Tibial artery (tissue), 4 donors: ENCODE results near the gene CYP26C1.

ENCODE experiments used
- DNase-seq, 2 donors: peaks; one replicate each; pipeline ENCODE4 v3.0.0-alpha.2; 2019
- H3K27ac ChIP-seq, 2 donors: fragments of 200-600 bp; sonication (generic) in 1 of 2; 1 replicate in 1 of 2; 2 replicates in 1 of 2; pipeline ENCODE4 v1.5.1; 2018 to 2019; ENCODE audit warnings: mild to moderate bottlenecking in 1 of 2
- H3K27me3 ChIP-seq, 2 donors: fragments of 200-600 bp; sonication (generic) in 1 of 2; one replicate each; pipeline versions ENCODE4 v1.5.1 to v1.6.0; 2016 to 2019
- H3K36me3 ChIP-seq, 3 donors: fragments of 200-600 bp; sonication (generic) in 2 of 3; one replicate each; pipeline ENCODE4 v1.5.1; 2016 to 2019; ENCODE audit warnings: mild to moderate bottlenecking in 2 of 3
- H3K4me1 ChIP-seq, 4 donors: fragments of 200-600 bp; sonication (generic) in 2 of 4; 1 replicate in 3 of 4; 2 replicates in 1 of 4; pipeline ENCODE4 v1.5.1; 2016 to 2019
- H3K4me3 ChIP-seq, 2 donors: fragments of 200-600 bp; sonication (generic) in 1 of 2; 1 replicate in 1 of 2; 2 replicates in 1 of 2; pipeline ENCODE4 v1.5.1; 2018 to 2019; ENCODE audit warnings: mild to moderate bottlenecking in 2 of 2
- H3K9me3 ChIP-seq, 3 donors: fragments of 200-600 bp; sonication (generic) in 1 of 3; one replicate each; pipeline ENCODE4 v1.5.1; 2016 to 2019
- intact Hi-C: fragments of 100-400 bp; cut with DNase I; formaldehyde crosslinking; loops from one replicate; pipeline ENCODE4 v1.15.0; 2023; ENCODE audit warnings: low total_unique reads
- TF ChIP-seq, protein P1 (sequence below), 2 experiments: fragments of 200-600 bp in 1 of 2; fragments of 450-650 bp in 1 of 2; IDR thresholded peaks; one replicate each; pipeline ENCODE4 v1.5.1; 2017 to 2019; ENCODE audit warnings: antibody characterized with exemption in 2 of 2, mild to moderate bottlenecking in 1 of 2, moderate library complexity in 1 of 2

Gene CYP26C1

DNA sequence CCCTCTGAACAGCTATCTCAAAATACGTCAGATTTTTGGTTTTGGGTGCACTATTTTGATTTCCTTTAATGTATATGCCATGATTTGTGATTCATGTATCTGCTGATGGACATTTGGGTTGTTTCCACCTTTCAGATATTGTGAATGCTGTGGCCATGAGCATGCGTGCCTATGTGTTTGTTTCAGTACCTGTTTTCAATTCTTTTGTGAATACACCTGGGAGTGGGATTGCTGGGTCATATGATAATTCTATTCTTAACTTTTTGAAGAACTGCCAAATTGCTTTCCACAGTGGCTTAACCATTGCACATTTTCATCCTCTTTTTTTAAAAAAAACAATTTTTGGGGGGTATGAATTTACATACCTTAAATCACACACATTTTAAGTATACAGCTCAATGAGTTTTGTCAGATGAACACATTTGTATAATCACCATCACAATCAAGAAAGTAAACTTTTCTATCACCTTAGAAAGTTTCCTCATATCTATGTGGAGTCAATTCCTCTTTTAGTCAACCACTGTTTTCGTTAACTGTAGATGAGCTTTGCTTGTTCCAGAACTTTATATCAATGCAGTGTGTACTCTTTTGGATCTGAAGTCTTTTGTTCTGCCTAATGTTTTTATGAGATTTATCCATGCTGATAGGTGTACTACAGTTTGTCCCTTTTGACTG lies 50.0 kb downstream of the CYP26C1 start:
- TF ChIP-seq, protein P1, sequence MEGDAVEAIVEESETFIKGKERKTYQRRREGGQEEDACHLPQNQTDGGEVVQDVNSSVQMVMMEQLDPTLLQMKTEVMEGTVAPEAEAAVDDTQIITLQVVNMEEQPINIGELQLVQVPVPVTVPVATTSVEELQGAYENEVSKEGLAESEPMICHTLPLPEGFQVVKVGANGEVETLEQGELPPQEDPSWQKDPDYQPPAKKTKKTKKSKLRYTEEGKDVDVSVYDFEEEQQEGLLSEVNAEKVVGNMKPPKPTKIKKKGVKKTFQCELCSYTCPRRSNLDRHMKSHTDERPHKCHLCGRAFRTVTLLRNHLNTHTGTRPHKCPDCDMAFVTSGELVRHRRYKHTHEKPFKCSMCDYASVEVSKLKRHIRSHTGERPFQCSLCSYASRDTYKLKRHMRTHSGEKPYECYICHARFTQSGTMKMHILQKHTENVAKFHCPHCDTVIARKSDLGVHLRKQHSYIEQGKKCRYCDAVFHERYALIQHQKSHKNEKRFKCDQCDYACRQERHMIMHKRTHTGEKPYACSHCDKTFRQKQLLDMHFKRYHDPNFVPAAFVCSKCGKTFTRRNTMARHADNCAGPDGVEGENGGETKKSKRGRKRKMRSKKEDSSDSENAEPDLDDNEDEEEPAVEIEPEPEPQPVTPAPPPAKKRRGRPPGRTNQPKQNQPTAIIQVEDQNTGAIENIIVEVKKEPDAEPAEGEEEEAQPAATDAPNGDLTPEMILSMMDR (IDR thresholded peaks at IDR 0.05) = no peak
- no peak overlapping the region for H3K4me3 ChIP-seq
- no peaks in the 10 kb centered on the region for H3K4me1 ChIP-seq
- no peaks in the 10 kb centered on the region for H3K27me3 ChIP-seq
- no peak for DNase-seq
- intact Hi-C loops = loop anchor here (10.0 kb wide), 1 partner anchor 184 kb away; no protein-coding TSS in a partner anchor
- no peaks in the 10 kb centered on the region for H3K9me3 ChIP-seq
- H3K36me3 ChIP-seq = no peaks in the 10 kb centered on the region
- H3K27ac ChIP-seq = no peak overlapping the region

DNA sequence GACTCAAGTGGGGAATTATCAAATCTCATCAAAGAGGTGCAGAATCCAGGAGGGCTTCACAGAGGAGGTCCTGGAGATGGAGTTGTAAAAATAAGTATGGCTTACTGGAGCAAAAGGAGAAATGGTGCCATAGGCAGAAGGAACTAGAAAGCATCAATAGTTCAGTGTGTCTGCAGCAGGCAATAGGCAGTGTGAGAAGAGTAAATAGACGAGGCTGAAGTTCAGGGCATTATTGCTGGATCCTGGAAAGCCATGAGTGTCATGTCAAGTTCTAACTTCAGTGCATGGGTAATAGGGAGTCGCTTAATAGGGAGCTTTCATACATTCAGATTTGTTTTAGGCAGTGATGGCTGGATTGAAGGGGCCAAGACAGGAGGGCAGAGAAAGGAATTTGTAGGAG lies 52.4 kb downstream of the CYP26C1 start:
- no peak for DNase-seq
- Histone ChIP-seq H3K4me1 (no peaks in the 10 kb centered on the region), H3K27ac (no peak overlapping the region), H3K4me3 (no peak overlapping the region), H3K27me3 (no peaks in the 10 kb centered on the region), H3K36me3 (no peaks in the 10 kb centered on the region), H3K9me3 (no peaks in the 10 kb centered on the region)
- TF ChIP-seq, protein P1 (IDR thresholded peaks at IDR 0.05) = no peak
- intact Hi-C loops = loop anchor here (10.0 kb wide), 1 partner anchor 182 kb away; no protein-coding TSS in a partner anchor

DNA sequence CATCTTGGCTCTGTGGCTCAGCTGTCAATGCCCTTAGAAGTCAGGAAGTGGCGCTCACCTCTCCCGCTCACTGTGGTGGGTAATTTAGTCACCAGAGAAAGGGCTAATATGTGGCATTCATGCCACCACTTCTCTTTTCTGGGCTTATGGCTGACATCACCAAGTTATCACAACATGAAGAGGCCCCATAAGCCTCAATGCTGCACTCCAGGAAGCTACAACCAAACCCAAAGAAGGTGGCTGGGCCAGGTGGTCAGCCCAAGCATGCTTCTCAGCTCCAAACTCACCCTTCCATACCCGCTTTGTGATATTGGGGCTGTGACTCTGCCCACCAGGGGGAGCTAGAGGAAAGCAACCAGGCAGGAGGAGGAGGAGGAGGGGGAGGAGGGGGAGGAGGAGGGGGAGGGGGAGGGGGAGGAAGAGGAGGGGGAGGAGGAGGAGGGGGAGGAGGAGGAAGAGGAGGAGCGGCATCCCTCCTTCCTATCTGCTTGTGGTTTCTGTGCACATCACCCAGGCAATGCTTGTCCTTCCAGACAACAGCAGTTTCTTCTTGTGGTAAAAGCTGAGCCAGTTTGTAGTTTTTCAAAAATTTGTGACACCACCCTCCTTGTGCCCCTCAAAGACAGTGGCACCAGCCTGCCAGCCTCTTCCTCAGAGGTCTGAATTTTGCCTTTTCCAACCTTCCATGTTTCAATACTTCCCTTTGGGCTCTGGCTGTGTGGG lies 55.2 kb downstream of the CYP26C1 start:
- Histone ChIP-seq H3K27me3 (no peaks in the 10 kb centered on the region), H3K4me3 (no peak overlapping the region), H3K9me3 (no peaks in the 10 kb centered on the region), H3K4me1 (no peaks in the 10 kb centered on the region), H3K36me3 (no peaks in the 10 kb centered on the region), H3K27ac (no peak overlapping the region)
- intact Hi-C loops = loop anchor here (10.0 kb wide), 1 partner anchor 179 kb away; no protein-coding TSS in a partner anchor
- TF ChIP-seq, protein P1 (IDR thresholded peaks at IDR 0.05) = peak; percentile 22 to 25
- DNase-seq = peak; percentile 72 to 80
